HepG2 (cell line): ENCODE data around the gene PLRG1. TPM values are rescaled to one million over a fixed set of nuclear protein-coding genes. Genes with fewer than 3 reads are reported as not detected.

Source experiments
- DMTF1 ChIP-seq: sonication (generic); formaldehyde crosslinking; IDR thresholded peaks from 2 replicates; pipeline ENCODE4 v1.4.0; 2020; ENCODE audit warnings: mild to moderate bottlenecking, missing genetic modification reagents
- FOXJ3 ChIP-seq: sonication (generic); formaldehyde crosslinking; IDR thresholded peaks from 2 replicates; pipeline ENCODE4 v1.4.0; 2020; ENCODE audit warnings: missing genetic modification reagents, mild to moderate bottlenecking, borderline replicate concordance
- FOXP1 ChIP-seq, 2 experiments: fragments of 450-650 bp in 1 of 2; IDR thresholded peaks; 2 replicates each; pipeline ENCODE4 v1.6.1; 2017 to 2018; ENCODE audit warnings: antibody characterized with exemption in 1 of 2
- HMGXB4 ChIP-seq, 2 experiments: sonication (generic) in 1 of 2; formaldehyde crosslinking in 1 of 2; IDR thresholded peaks; 2 replicates each; pipeline versions ENCODE4 v1.4.0 to v1.6.1; 2018 to 2020; ENCODE audit warnings: missing genetic modification reagents in 2 of 2, borderline replicate concordance in 1 of 2, low read depth in 1 of 2, mild to moderate bottlenecking in 1 of 2, missing biosample characterization in 1 of 2
- KDM3A ChIP-seq: IDR thresholded peaks from 2 replicates; pipeline ENCODE4 v1.6.1; 2018; ENCODE audit warnings: low read depth, missing compliant biosample characterization
- NR3C1 ChIP-seq: sonication (generic); formaldehyde crosslinking; IDR thresholded peaks from 2 replicates; pipeline ENCODE4 v1.4.0; 2020; ENCODE audit warnings: missing genetic modification reagents
- ONECUT2 ChIP-seq: sonication (generic); formaldehyde crosslinking; IDR thresholded peaks from 2 replicates; pipeline ENCODE4 v1.4.0; 2020; ENCODE audit warnings: missing genetic modification reagents
- RERE ChIP-seq: IDR thresholded peaks from 2 replicates; pipeline ENCODE4 v1.6.1; 2016; ENCODE audit warnings: low read depth, missing genetic modification reagents, missing compliant biosample characterization
- SOX5 ChIP-seq: IDR thresholded peaks from 2 replicates; pipeline ENCODE4 v1.6.1; 2016; ENCODE audit warnings: borderline replicate concordance
- ZBTB26 ChIP-seq: IDR thresholded peaks from 2 replicates; pipeline ENCODE4 v1.6.1; 2016; ENCODE audit warnings: missing compliant biosample characterization, missing genetic modification reagents, borderline replicate concordance
- ZNF546 ChIP-seq: sonication (generic); formaldehyde crosslinking; conservative IDR thresholded peaks from 2 replicates; pipeline ENCODE4 v1.8.1; 2023; ENCODE audit warnings: mild to moderate bottlenecking, missing genetic modification reagents
- polyA plus RNA-seq, 8 experiments: library from polyadenylated mRNA; depleted of rRNA in 3 of 8; stranded (reverse) in 7 of 8; unstranded in 1 of 8; fragments of >200 nt; fragmentation: Illumina TruSeq in 4 of 8; extraction: Trizol in 4 of 8; gene quantifications; 2 replicates each; pipeline versions ENCODE4 v1.2.1 to v1.2.3, GENCODE V29; 2011 to 2016; ENCODE audit warnings: low read depth in 4 of 8, missing spikeins in 1 of 8, mixed read lengths in 1 of 8; ENCODE audit not compliant: insufficient read depth in 1 of 8
- total RNA-seq, 5 experiments: library from RNA; depleted of rRNA; stranded (reverse); fragments of >200 nt; fragmentation: Illumina TruSeq; extraction: Trizol; gene quantifications; 2 replicates each; pipeline ENCODE4 v1.2.3, GENCODE V29; 2016; ENCODE audit warnings: low read depth in 1 of 5
- TF ChIP-seq, protein P1 (sequence below): sonication (generic); formaldehyde crosslinking; IDR thresholded peaks from 2 replicates; pipeline ENCODE4 v1.8.0; 2022; ENCODE audit warnings: mild to moderate bottlenecking, missing genetic modification reagents, borderline replicate concordance

Gene PLRG1
- total and polyA plus RNA-seq, 2 of the 13 experiments (the other 11 are each of a cell fraction or from before 2014, with no cell fraction given), result 77.3 to 110 TPM

DNA sequence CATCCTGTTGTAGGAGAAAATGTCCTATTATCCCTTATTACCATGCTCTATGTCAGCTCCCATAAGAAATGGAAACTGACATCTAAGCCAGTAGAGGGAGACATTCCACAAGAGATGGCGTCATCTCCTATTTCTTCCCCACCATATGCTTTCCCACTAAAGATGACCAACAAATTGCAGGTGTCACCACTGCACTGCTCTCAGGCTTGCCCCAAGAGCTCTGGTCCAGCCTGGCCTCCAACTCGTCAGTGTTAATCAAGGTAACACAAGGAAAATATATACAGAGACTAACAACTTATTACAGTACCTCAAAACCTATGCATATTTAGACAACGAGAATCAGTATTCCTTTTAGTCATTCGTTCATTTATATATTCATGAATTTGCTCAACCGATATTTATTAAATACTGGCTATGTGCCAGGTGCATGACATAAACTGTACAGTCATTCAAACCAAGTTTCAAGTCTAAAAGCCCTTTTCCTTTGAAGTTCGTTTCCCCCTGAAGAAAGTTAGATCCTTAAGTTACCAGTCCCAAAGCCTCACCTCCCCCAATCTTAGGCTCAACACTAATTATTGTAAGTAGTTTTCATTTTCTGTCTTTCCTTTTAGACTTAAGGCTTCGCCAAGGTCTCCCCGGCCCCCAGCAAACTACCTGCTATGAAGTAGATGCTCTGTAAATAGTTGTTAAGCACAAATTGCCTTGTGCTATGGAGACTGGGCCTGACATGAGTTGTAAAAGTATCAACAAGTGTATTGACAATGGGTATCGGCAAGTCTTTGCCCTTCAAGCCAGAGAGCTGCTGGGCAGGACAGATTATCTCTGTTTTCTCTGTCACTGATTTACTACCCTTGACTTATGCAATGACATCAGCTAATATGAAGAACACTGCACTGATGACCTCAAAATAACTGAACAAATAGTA, 9.6 kb upstream of the PLRG1 start (continued):
- TF ChIP-seq RERE (CRISPR knock-in tag), result peak; percentile 99
- peak; percentile 96 for TF ChIP-seq SOX5 (CRISPR knock-in tag)
- TF ChIP-seq ZBTB26 (CRISPR knock-in tag), result no peak
- TF ChIP-seq KDM3A (CRISPR knock-in tag), result peak; percentile 88; the same call in 1 of the 2 replicates
- TF ChIP-seq DMTF1 (CRISPR knock-in tag), result no peak
- TF ChIP-seq ONECUT2 (CRISPR knock-in tag), result peak; percentile 77
- no peak for TF ChIP-seq NR3C1 (CRISPR knock-in tag)
- TF ChIP-seq, protein P1, sequence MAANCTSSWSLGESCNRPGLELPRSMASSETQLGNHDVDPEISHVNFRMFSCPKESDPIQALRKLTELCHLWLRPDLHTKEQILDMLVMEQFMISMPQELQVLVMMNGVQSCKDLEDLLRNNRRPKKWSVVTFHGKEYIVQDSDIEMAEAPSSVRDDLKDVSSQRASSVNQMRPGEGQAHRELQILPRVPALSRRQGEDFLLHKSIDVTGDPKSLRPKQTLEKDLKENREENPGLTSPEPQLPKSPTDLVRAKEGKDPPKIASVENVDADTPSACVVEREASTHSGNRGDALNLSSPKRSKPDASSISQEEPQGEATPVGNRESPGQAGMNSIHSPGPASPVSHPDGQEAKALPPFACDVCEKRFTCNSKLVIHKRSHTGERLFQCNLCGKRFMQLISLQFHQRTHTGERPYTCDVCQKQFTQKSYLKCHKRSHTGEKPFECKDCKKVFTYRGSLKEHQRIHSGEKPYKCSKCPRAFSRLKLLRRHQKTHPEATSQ (CRISPR knock-in tag), result peak; percentile 73; the same call in 1 of the 2 replicates
- no peak for TF ChIP-seq ZNF546 (CRISPR knock-in tag)
- TF ChIP-seq FOXJ3 (CRISPR knock-in tag), result peak; percentile 97
- TF ChIP-seq HMGXB4 (CRISPR knock-in tag; IDR thresholded peaks at IDR 0.05; ENCODE audit: borderline replicate concordance in 1 of 2, low read depth in 1 of 2), result peak; percentile 47 to 58; a peak in 2 of 4 replicates
- peak; percentile 53; the same call in 1 of the 2 replicates for TF ChIP-seq FOXP1 (IDR thresholded peaks at IDR 0.05)
- TF ChIP-seq FOXP1 (CRISPR knock-in tag; IDR thresholded peaks at IDR 0.05), result peak; percentile 98
